ENCODE measurements around the gene DAB2IP. TPM values are rescaled to one million over a fixed set of nuclear protein-coding genes. Genes with fewer than 3 reads are reported as not detected.

DAB2IP gene
- total and polyA plus RNA-seq, 2 donors from 2014 or later, result 33.8 to 105 TPM

- FAIRE-seq (no peak), DNase-seq (peak in 1 of 5 donors; percentile 68)
- peaks cover 0 to 76% (median 36%) of the 10 kb centered on the region in 3 donors for H3K36me3 ChIP-seq (ENCODE audit: control insufficient read depth in 2 of 3, insufficient read depth in 3 of 3, low read length in 3 of 3)
- no peak for TF ChIP-seq CTCF (IDR thresholded peaks at IDR 0.05; ENCODE audit: borderline replicate concordance, extremely low read depth, insufficient read depth)
- peaks cover 0 to 19% (median 16%) of the 10 kb centered on the region in 3 donors for H3K4me1 ChIP-seq (ENCODE audit: control insufficient read depth in 2 of 3, insufficient read depth in 2 of 3, low read depth in 1 of 3, low read length in 3 of 3)
- H3K27ac ChIP-seq (ENCODE audit: low read depth in 2 of 2, low read length in 2 of 2), result peak overlapping the region in 1 of 2 donors; percentile 25
- intact Hi-C loops (cut with DNase I), result no loop called here
- no peak overlapping the region for H3K4me3 ChIP-seq (ENCODE audit: low read length in 3 of 3)
- no peak overlapping the region for H3K9ac ChIP-seq (ENCODE audit: low read length in 3 of 3)
- no peaks in the 10 kb centered on the region for H3K27me3 ChIP-seq (ENCODE audit: control insufficient read depth, insufficient read depth, low read length)
- no peaks in the 10 kb centered on the region for H3K9me3 ChIP-seq (ENCODE audit: control insufficient read depth in 2 of 3, insufficient read depth in 1 of 3, low read length in 3 of 3)
Observed at GRCh38 chr9:121763561-121764370, 112.3 kb downstream of the DAB2IP start.

- Histone ChIP-seq H3K27me3 (ENCODE audit: control insufficient read depth, insufficient read depth, low read length) (no peaks in the 10 kb centered on the region), H3K9ac (ENCODE audit: low read length in 3 of 3) (peak overlapping the region in 1 of 3 donors; percentile 62), H3K4me1 (ENCODE audit: control insufficient read depth in 2 of 3, insufficient read depth in 2 of 3, low read depth in 1 of 3, low read length in 3 of 3) (peaks cover 0 to 19% (median 16%) of the 10 kb centered on the region in 3 donors), H3K27ac (ENCODE audit: low read depth in 2 of 2, low read length in 2 of 2) (peak overlapping the region; percentile 25 to 76), H3K9me3 (ENCODE audit: control insufficient read depth in 2 of 3, insufficient read depth in 1 of 3, low read length in 3 of 3) (no peaks in the 10 kb centered on the region), H3K36me3 (ENCODE audit: control insufficient read depth in 2 of 3, insufficient read depth in 3 of 3, low read length in 3 of 3) (peaks cover 2 to 76% (median 39%) of the 10 kb centered on the region in 3 donors), H3K4me3 (ENCODE audit: low read length in 3 of 3) (no peak overlapping the region)
- peak in 1 of 5 donors; percentile 59 for DNase-seq
- no peak for FAIRE-seq
- intact Hi-C loops (cut with DNase I), result no loop called here
- TF ChIP-seq CTCF (IDR thresholded peaks at IDR 0.05; ENCODE audit: borderline replicate concordance, extremely low read depth, insufficient read depth), result no peak
Observed at GRCh38 chr9:121764371-121764730, 112.9 kb downstream of the DAB2IP start.

GRCh38 chr9:121765021-121765950 lies 113.9 kb downstream of the DAB2IP start:
- TF ChIP-seq CTCF (IDR thresholded peaks at IDR 0.05; ENCODE audit: borderline replicate concordance, extremely low read depth, insufficient read depth), result no peak
- H3K4me3 ChIP-seq (ENCODE audit: low read length in 3 of 3), result no peak overlapping the region
- H3K4me1 ChIP-seq (ENCODE audit: control insufficient read depth in 2 of 3, insufficient read depth in 2 of 3, low read depth in 1 of 3, low read length in 3 of 3), result peaks cover 0 to 19% (median 16%) of the 10 kb centered on the region in 3 donors
- peak overlapping the region in 1 of 3 donors; percentile 62 for H3K9ac ChIP-seq (ENCODE audit: low read length in 3 of 3)
- DNase-seq (peak in 2 of 5 donors; percentile 32 to 78), FAIRE-seq (no peak)
- H3K27me3 ChIP-seq (ENCODE audit: control insufficient read depth, insufficient read depth, low read length), result no peaks in the 10 kb centered on the region
- H3K9me3 ChIP-seq (ENCODE audit: control insufficient read depth in 2 of 3, insufficient read depth in 1 of 3, low read length in 3 of 3), result no peaks in the 10 kb centered on the region
- intact Hi-C loops (cut with DNase I), result no loop called here
- peak overlapping the region; percentile 64 to 76 for H3K27ac ChIP-seq (ENCODE audit: low read depth in 2 of 2, low read length in 2 of 2)
- H3K36me3 ChIP-seq (ENCODE audit: control insufficient read depth in 2 of 3, insufficient read depth in 3 of 3, low read length in 3 of 3), result peaks cover 5 to 76% (median 44%) of the 10 kb centered on the region in 3 donors

Data from kidney (tissue), 14 donors.